Peyer's patch (tissue), 4 donors: ENCODE data around the gene COL6A1.

Experiments used
- POLR2A ChIP-seq, 2 donors: fragments of 450-650 bp; IDR thresholded peaks; one replicate each; pipeline ENCODE4 v1.5.1; 2017; ENCODE audit warnings: antibody characterized with exemption in 2 of 2, mild to moderate bottlenecking in 2 of 2, moderate library complexity in 2 of 2
- TF ChIP-seq, protein P1 (sequence below), 6 experiments: fragments of 450-650 bp in 4 of 6; fragments of 200-600 bp in 2 of 6; sonication (generic) in 1 of 6; IDR thresholded peaks; one replicate each; pipeline ENCODE4 v1.5.1; 2017 to 2019; ENCODE audit warnings: antibody characterized with exemption in 6 of 6, mild to moderate bottlenecking in 3 of 6, moderate library complexity in 1 of 6

GRCh38 chr21:46033410-46034400 is 52.1 kb downstream of the COL6A1 start:
- TF ChIP-seq, protein P1, sequence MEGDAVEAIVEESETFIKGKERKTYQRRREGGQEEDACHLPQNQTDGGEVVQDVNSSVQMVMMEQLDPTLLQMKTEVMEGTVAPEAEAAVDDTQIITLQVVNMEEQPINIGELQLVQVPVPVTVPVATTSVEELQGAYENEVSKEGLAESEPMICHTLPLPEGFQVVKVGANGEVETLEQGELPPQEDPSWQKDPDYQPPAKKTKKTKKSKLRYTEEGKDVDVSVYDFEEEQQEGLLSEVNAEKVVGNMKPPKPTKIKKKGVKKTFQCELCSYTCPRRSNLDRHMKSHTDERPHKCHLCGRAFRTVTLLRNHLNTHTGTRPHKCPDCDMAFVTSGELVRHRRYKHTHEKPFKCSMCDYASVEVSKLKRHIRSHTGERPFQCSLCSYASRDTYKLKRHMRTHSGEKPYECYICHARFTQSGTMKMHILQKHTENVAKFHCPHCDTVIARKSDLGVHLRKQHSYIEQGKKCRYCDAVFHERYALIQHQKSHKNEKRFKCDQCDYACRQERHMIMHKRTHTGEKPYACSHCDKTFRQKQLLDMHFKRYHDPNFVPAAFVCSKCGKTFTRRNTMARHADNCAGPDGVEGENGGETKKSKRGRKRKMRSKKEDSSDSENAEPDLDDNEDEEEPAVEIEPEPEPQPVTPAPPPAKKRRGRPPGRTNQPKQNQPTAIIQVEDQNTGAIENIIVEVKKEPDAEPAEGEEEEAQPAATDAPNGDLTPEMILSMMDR (IDR thresholded peaks at IDR 0.05), result no peak
- no peak for TF ChIP-seq POLR2A (IDR thresholded peaks at IDR 0.05)
